Mammary epithelial cell (primary cell): ENCODE results near the gene RAB40A.

Source experiments
- CTCF ChIP-seq, 2 donors: IDR thresholded peaks in 1 of 2; conservative IDR thresholded peaks in 1 of 2; 2 replicates each; pipeline ENCODE4 v1.5.1; 2011 to 2012; ENCODE audit warnings: inconsistent platforms in 2 of 2, low read length in 2 of 2, mild to moderate bottlenecking in 2 of 2, control low read depth in 1 of 2, low read depth in 1 of 2; ENCODE audit not compliant: insufficient read depth in 1 of 2; ENCODE audit errors: extremely low read depth in 1 of 2
- EZH2 ChIP-seq: IDR thresholded peaks from 2 replicates; pipeline ENCODE4 v1.6.1; 2012; ENCODE audit warnings: low read length, inconsistent platforms, borderline replicate concordance

- TF ChIP-seq CTCF (conservative IDR thresholded peaks at IDR 0.05 in 1 of 2, IDR thresholded peaks at IDR 0.05 in 1 of 2; ENCODE audit: extremely low read depth in 1 of 2, insufficient read depth in 1 of 2, low read depth in 1 of 2, low read length in 2 of 2) (no peak), EZH2 (no peak)
Observed at GRCh38 chrX:103461156-103461555, 58.1 kb downstream of the RAB40A start.
